PC-9 (cell line): ENCODE results near the gene TCEANC. TPM values are rescaled to one million over a fixed set of nuclear protein-coding genes. Genes with fewer than 3 reads are reported as not detected.
A peak's percentile ranks its signal among the peaks of the same experiment; 100 is the strongest.
"Not testable (repeated sequence)": the region's sequence is repeated elsewhere in the genome, so short reads cannot be mapped to it uniquely, and the experiment has no call there.

ENCODE experiments used
- BruUV-seq: library from RNA; stranded (reverse); fragments of 400-500 nt; replicated peaks from 2 replicates; lab custom pipeline; 2021; lab: Mats Ljungman, UMichigan
- CTCF ChIA-PET: fragments of 300-600 bp; sonication (Branson Sonifier 250); formaldehyde crosslinking; loops from one replicate; lab custom pipeline; 2022; ENCODE audit warnings: antibody characterized with exemption; lab: Charles Lee
- POLR2A ChIA-PET: fragments of 300-600 bp; sonication (Branson Sonifier 250); formaldehyde crosslinking; loops from one replicate; lab custom pipeline; 2022; ENCODE audit warnings: antibody characterized with exemption; ENCODE audit not compliant: unreplicated experiment; lab: Charles Lee
- DNase-seq, 2 experiments: peaks; one replicate each; pipeline versions ENCODE4 v3.0.0 to v3.0.0-alpha.2; 2015 to 2022; ENCODE audit warnings: mixed read lengths in 1 of 2
- H2AFZ ChIP-seq: fragments of 200-600 bp; sonication (generic); 2 replicates; pipeline ENCODE4 v1.8.1; 2017; ENCODE audit warnings: antibody characterized with exemption
- H3F3A ChIP-seq: fragments of 200-600 bp; sonication (generic); 2 replicates; pipeline ENCODE4 v1.8.1; 2017; ENCODE audit warnings: antibody characterized with exemption, mild to moderate bottlenecking, low read depth; ENCODE audit not compliant: insufficient read depth
- H3K27ac ChIP-seq: fragments of 200-600 bp; sonication (generic); 2 replicates; pipeline ENCODE4 v1.6.1; 2016; ENCODE audit warnings: mixed run types
- H3K27me3 ChIP-seq: fragments of 200-600 bp; sonication (generic); 2 replicates; pipeline ENCODE4 v1.6.1; 2016; ENCODE audit warnings: low read depth, mixed run types; ENCODE audit not compliant: insufficient read depth
- H3K36me3 ChIP-seq: fragments of 200-600 bp; sonication (generic); 2 replicates; pipeline ENCODE4 v1.6.1; 2016; ENCODE audit warnings: low read depth, mixed run types
- H3K4me1 ChIP-seq: fragments of 200-600 bp; sonication (generic); replicated peaks from 2 replicates; pipeline ENCODE4 v1.6.1; 2016; ENCODE audit warnings: mixed run types; ENCODE audit not compliant: insufficient read depth
- H3K4me2 ChIP-seq: fragments of 200-600 bp; sonication (generic); 2 replicates; pipeline ENCODE4 v1.6.1; 2017; ENCODE audit warnings: mixed run types
- H3K4me3 ChIP-seq: fragments of 200-600 bp; sonication (generic); 2 replicates; pipeline ENCODE4 v1.6.1; 2016; ENCODE audit warnings: mixed run types
- H3K79me2 ChIP-seq: fragments of 200-600 bp; sonication (generic); 2 replicates; pipeline ENCODE4 v1.6.1; 2017; ENCODE audit warnings: low read depth, mixed run types
- H3K9me2 ChIP-seq: fragments of 200-600 bp; sonication (generic); 2 replicates; pipeline ENCODE4 v1.8.1; 2017; ENCODE audit warnings: mild to moderate bottlenecking; ENCODE audit not compliant: insufficient read depth
- H3K9me3 ChIP-seq: fragments of 200-600 bp; sonication (generic); 2 replicates; pipeline ENCODE4 v1.8.1; 2016; ENCODE audit warnings: low read depth; ENCODE audit not compliant: insufficient read depth
- H4K20me1 ChIP-seq: fragments of 200-600 bp; sonication (generic); 2 replicates; pipeline ENCODE4 v1.8.1; 2017; ENCODE audit not compliant: insufficient read depth
- CTCF ChIP-seq: fragments of 200-600 bp; sonication (generic); conservative IDR thresholded peaks from 2 replicates; pipeline ENCODE4 v1.6.1; 2017; ENCODE audit warnings: mixed run types, antibody characterized with exemption, mild to moderate bottlenecking, moderate library complexity
- EZH2 ChIP-seq: fragments of 200-600 bp; sonication (generic); IDR thresholded peaks from 2 replicates; pipeline ENCODE4 v1.8.0; 2017; ENCODE audit warnings: antibody characterized with exemption, low read depth
- intact Hi-C: fragments of 100-400 bp; cut with micrococcal nuclease; formaldehyde crosslinking; loops from one replicate; pipeline ENCODE4 v1.10.0; 2022; ENCODE audit not compliant: unreplicated experiment
- total RNA-seq: library from RNA; stranded (reverse); gene quantifications from 2 replicates; pipeline ENCODE4 v1.2.3, GENCODE V29; 2021

The TCEANC gene
- total RNA-seq, 1 experiment from 2014 or later, result 0.96 TPM

GRCh38 chrX:13670197-13670596, 17.3 kb downstream of the TCEANC start:
- H3F3A ChIP-seq, result peaks cover 20% of the 10 kb centered on the region; the same call in 1 of the 2 replicates
- H3K9me3 ChIP-seq, result no peaks in the 10 kb centered on the region
- H3K4me1 ChIP-seq, result peaks cover 35% of the 10 kb centered on the region
- no peaks in the 10 kb centered on the region for H4K20me1 ChIP-seq
- no peak for DNase-seq
- POLR2A ChIA-PET, result no interaction called here
- H3K9me2 ChIP-seq, result no peaks in the 10 kb centered on the region
- H3K27ac ChIP-seq, result peak overlapping the region; percentile 94
- H3K27me3 ChIP-seq, result no peaks in the 10 kb centered on the region
- H2AFZ ChIP-seq, result no peak overlapping the region
- no TSS peak for BruUV-seq
- intact Hi-C loops, result no loop called here
- H3K4me2 ChIP-seq, result no peak overlapping the region; the same call in 1 of the 2 replicates
- TF ChIP-seq CTCF (no peak), EZH2 (no peak)
- CTCF ChIA-PET, result no interaction called here
- H3K79me2 ChIP-seq, result no peaks in the 10 kb centered on the region
- no peaks in the 10 kb centered on the region for H3K36me3 ChIP-seq
- no peak overlapping the region for H3K4me3 ChIP-seq

- Histone ChIP-seq H3K9me3 (no peaks in the 10 kb centered on the region), H3K4me1 (peaks cover 21% of the 10 kb centered on the region), H3K9me2 (no peaks in the 10 kb centered on the region), H3K79me2 (no peaks in the 10 kb centered on the region), H3K27ac (no peak overlapping the region), H3F3A (peaks cover 19% of the 10 kb centered on the region; the same call in 1 of the 2 replicates), H2AFZ (no peak overlapping the region), H4K20me1 (no peaks in the 10 kb centered on the region), H3K4me3 (no peak overlapping the region), H3K27me3 (no peaks in the 10 kb centered on the region), H3K4me2 (no peak overlapping the region), H3K36me3 (no peaks in the 10 kb centered on the region)
- DNase-seq, result no peak
- BruUV-seq, result no TSS peak
- ChIA-PET POLR2A (no interaction called here), CTCF (no interaction called here)
- TF ChIP-seq CTCF, result no peak
- TF ChIP-seq EZH2, result no peak
- intact Hi-C loops, result no loop called here
Measured at GRCh38 chrX:13673016-13673415, 20.1 kb downstream of the TCEANC start.

- no TSS peak for BruUV-seq
- Histone ChIP-seq H3K27ac (no peak overlapping the region), H4K20me1 (no peaks in the 10 kb centered on the region), H3K4me3 (no peak overlapping the region), H3K9me2 (no peaks in the 10 kb centered on the region), H3K4me1 (no peaks in the 10 kb centered on the region), H2AFZ (no peak overlapping the region), H3K4me2 (no peak overlapping the region), H3K9me3 (no peaks in the 10 kb centered on the region), H3K36me3 (no peaks in the 10 kb centered on the region), H3F3A (no peaks in the 10 kb centered on the region), H3K27me3 (no peaks in the 10 kb centered on the region), H3K79me2 (no peaks in the 10 kb centered on the region)
- intact Hi-C loops, result no loop called here
- TF ChIP-seq EZH2 (no peak), CTCF (no peak)
- ChIA-PET CTCF (no interaction called here), POLR2A (no interaction called here)
- no peak for DNase-seq
Measured at GRCh38 chrX:13676885-13677284, 23.9 kb downstream of the TCEANC start.

GRCh38 chrX:13679700-13680099, 26.8 kb downstream of the TCEANC start:
- POLR2A ChIA-PET, H3K4me1 ChIP-seq, CTCF ChIA-PET, BruUV-seq, H3K9me2 ChIP-seq, H3K27ac ChIP-seq, H3K4me3 ChIP-seq, H2AFZ ChIP-seq, H3K9me3 ChIP-seq, H3K4me2 ChIP-seq, H3F3A ChIP-seq, DNase-seq, H3K36me3 ChIP-seq, H4K20me1 ChIP-seq, intact Hi-C loops, H3K27me3 ChIP-seq, H3K79me2 ChIP-seq: not testable (repeated sequence)
